Muscle layer of duodenum (tissue), 2 donors: ENCODE results near the gene VRK3.

ENCODE experiments used
- H3K27ac ChIP-seq: one replicate; pipeline ENCODE4 v1.7.0; 2013; ENCODE audit warnings: mild to moderate bottlenecking, low read length
- H3K27me3 ChIP-seq: one replicate; pipeline ENCODE4 v1.7.0; 2013; ENCODE audit warnings: low read depth, mild to moderate bottlenecking, control low read depth, low read length
- H3K36me3 ChIP-seq, 2 donors: one replicate each; pipeline ENCODE4 v1.7.0; 2013; ENCODE audit warnings: low read length in 2 of 2, control low read depth in 1 of 2, mild to moderate bottlenecking in 1 of 2; ENCODE audit not compliant: insufficient read depth in 2 of 2, control insufficient read depth in 1 of 2
- H3K4me1 ChIP-seq, 2 donors: one replicate each; pipeline ENCODE4 v1.7.0; 2013; ENCODE audit warnings: low read length in 2 of 2, mild to moderate bottlenecking in 2 of 2, control low read depth in 1 of 2, moderate library complexity in 1 of 2; ENCODE audit not compliant: insufficient read depth in 2 of 2, control insufficient read depth in 1 of 2
- H3K4me3 ChIP-seq, 2 donors: one replicate each; pipeline ENCODE4 v1.7.0; 2013; ENCODE audit warnings: low read length in 2 of 2, low read depth in 1 of 2, mild to moderate bottlenecking in 1 of 2
- H3K9me3 ChIP-seq, 2 donors: one replicate each; pipeline ENCODE4 v1.7.0; 2013; ENCODE audit warnings: low read length in 2 of 2, control low read depth in 1 of 2, mild to moderate bottlenecking in 1 of 2; ENCODE audit not compliant: control insufficient read depth in 1 of 2
- donor health status: healthy.

Gene VRK3

GRCh38 chr19:49939721-49940481 lies 85.3 kb downstream of the VRK3 start:
- Histone ChIP-seq H3K27ac (no peak overlapping the region), H3K27me3 (no peaks in the 10 kb centered on the region), H3K36me3 (no peaks in the 10 kb centered on the region)

GRCh38 chr19:49938662-49939061 lies 86.5 kb downstream of the VRK3 start:
- Histone ChIP-seq H3K4me3 (no peak overlapping the region), H3K4me1 (peaks cover 2 to 7% of the 10 kb centered on the region in 2 donors), H3K27ac (no peak overlapping the region), H3K27me3 (no peaks in the 10 kb centered on the region), H3K9me3 (no peaks in the 10 kb centered on the region), H3K36me3 (no peaks in the 10 kb centered on the region)

More at GRCh38 chr19:49939721-49940481, 85.3 kb downstream of the VRK3 start:
- H3K4me1 ChIP-seq, result peaks cover 2 to 7% of the 10 kb centered on the region in 2 donors
- no peak overlapping the region for H3K4me3 ChIP-seq
- no peaks in the 10 kb centered on the region for H3K9me3 ChIP-seq

- H3K9me3 ChIP-seq, result no peaks in the 10 kb centered on the region
- H3K36me3 ChIP-seq, result peaks cover 0 to 2% of the 10 kb centered on the region in 2 donors
- H3K27me3 ChIP-seq, result no peaks in the 10 kb centered on the region
- H3K4me1 ChIP-seq, result peaks cover 2 to 7% of the 10 kb centered on the region in 2 donors
- H3K4me3 ChIP-seq, result peak overlapping the region; percentile 11 to 43
- H3K27ac ChIP-seq, result no peak overlapping the region
These were observed 87.3 kb downstream of the VRK3 start for GRCh38 chr19:49937750-49938381.

GRCh38 chr19:49936549-49936948 lies 88.6 kb downstream of the VRK3 start:
- peaks cover 0 to 3% of the 10 kb centered on the region in 2 donors for H3K36me3 ChIP-seq
- H3K4me1 ChIP-seq, result peaks cover 2 to 7% of the 10 kb centered on the region in 2 donors
- no peak overlapping the region for H3K4me3 ChIP-seq
- H3K27ac ChIP-seq, result no peak overlapping the region
- no peaks in the 10 kb centered on the region for H3K9me3 ChIP-seq
- H3K27me3 ChIP-seq, result no peaks in the 10 kb centered on the region

- H3K27me3 ChIP-seq, result no peaks in the 10 kb centered on the region
- peaks cover 0 to 3% of the 10 kb centered on the region in 2 donors for H3K36me3 ChIP-seq
- H3K9me3 ChIP-seq, result no peaks in the 10 kb centered on the region
- H3K4me1 ChIP-seq, result peaks cover 2 to 9% of the 10 kb centered on the region in 2 donors
- no peak overlapping the region for H3K4me3 ChIP-seq
- H3K27ac ChIP-seq, result no peak overlapping the region
These were observed 91.5 kb downstream of the VRK3 start for GRCh38 chr19:49933643-49934042.

GRCh38 chr19:49932731-49933131 lies 92.4 kb downstream of the VRK3 start:
- H3K36me3 ChIP-seq, result peaks cover 1 to 3% of the 10 kb centered on the region in 2 donors
- H3K4me3 ChIP-seq, result no peak overlapping the region
- H3K27ac ChIP-seq, result no peak overlapping the region
- H3K4me1 ChIP-seq, result peaks cover 2 to 15% of the 10 kb centered on the region in 2 donors
- no peaks in the 10 kb centered on the region for H3K9me3 ChIP-seq
- H3K27me3 ChIP-seq, result no peaks in the 10 kb centered on the region

GRCh38 chr19:49932041-49932451 lies 93.1 kb downstream of the VRK3 start:
- no peaks in the 10 kb centered on the region for H3K27me3 ChIP-seq
- H3K4me3 ChIP-seq, result no peak overlapping the region
- H3K27ac ChIP-seq, result no peak overlapping the region
- H3K36me3 ChIP-seq, result peaks cover 8 to 9% of the 10 kb centered on the region in 2 donors
- H3K9me3 ChIP-seq, result no peaks in the 10 kb centered on the region
- peaks cover 7 to 18% of the 10 kb centered on the region in 2 donors for H3K4me1 ChIP-seq

- Histone ChIP-seq H3K4me1 (peaks cover 7 to 20% of the 10 kb centered on the region in 2 donors), H3K9me3 (no peaks in the 10 kb centered on the region), H3K27ac (no peak overlapping the region), H3K4me3 (no peak overlapping the region), H3K27me3 (no peaks in the 10 kb centered on the region), H3K36me3 (peaks cover 9 to 11% of the 10 kb centered on the region in 2 donors)
These were observed 93.7 kb downstream of the VRK3 start for GRCh38 chr19:49931293-49932040.

GRCh38 chr19:49930483-49931011 lies 94.6 kb downstream of the VRK3 start:
- peak overlapping the region in 1 of 2 donors; percentile 100 for H3K4me3 ChIP-seq
- no peaks in the 10 kb centered on the region for H3K27me3 ChIP-seq
- H3K9me3 ChIP-seq, result no peaks in the 10 kb centered on the region
- H3K27ac ChIP-seq, result no peak overlapping the region
- peaks cover 7 to 20% of the 10 kb centered on the region in 2 donors for H3K4me1 ChIP-seq
- H3K36me3 ChIP-seq, result peaks cover 9 to 12% of the 10 kb centered on the region in 2 donors

GRCh38 chr19:49929611-49930482 lies 95.3 kb downstream of the VRK3 start:
- Histone ChIP-seq H3K4me3 (peak overlapping the region; percentile 90 to 100), H3K27ac (peak overlapping the region; percentile 88), H3K4me1 (peaks cover 7 to 20% of the 10 kb centered on the region in 2 donors), H3K27me3 (no peaks in the 10 kb centered on the region), H3K36me3 (peaks cover 9 to 12% of the 10 kb centered on the region in 2 donors), H3K9me3 (no peaks in the 10 kb centered on the region)
